Activated naive CD8-positive, alpha-beta T cell treated with anti-CD3 and anti-CD28 coated beads, Interleukin-2, amount 50 U/mL, for 24 hours (primary cell): ENCODE results near the gene SORL1-AS1.

Experiments
- ATAC-seq: fragments of 150-1000 bp; cut with Tn5 transposase; one replicate; pipeline ENCODE4 v1.10.0; 2021
- DNase-seq: peaks from one replicate; pipeline ENCODE4 v3.0.0; 2021
- H3K27ac Mint-ChIP-seq: one replicate; pipeline ENCODE4 v1.8.0; 2021; ENCODE audit warnings: mild to moderate bottlenecking, mixed read lengths
- H3K27me3 Mint-ChIP-seq: one replicate; pipeline ENCODE4 v1.8.0; 2021; ENCODE audit warnings: mixed read lengths
- H3K36me3 Mint-ChIP-seq: one replicate; pipeline ENCODE4 v1.8.0; 2021; ENCODE audit warnings: low read depth, mixed read lengths
- H3K4me1 Mint-ChIP-seq: one replicate; pipeline ENCODE4 v1.8.0; 2021; ENCODE audit warnings: mixed read lengths
- H3K4me3 Mint-ChIP-seq: one replicate; pipeline ENCODE4 v1.8.0; 2021; ENCODE audit warnings: mild to moderate bottlenecking, moderate library complexity, mixed read lengths
- H3K9me3 Mint-ChIP-seq: one replicate; pipeline ENCODE4 v1.8.0; 2021; ENCODE audit warnings: mixed read lengths

Gene SORL1-AS1

GRCh38 chr11:121451178-121451985 is 1.4 kb downstream of the SORL1-AS1 start:
- Mint-ChIP-seq H3K36me3 (peaks cover 3% of the 10 kb centered on the region), H3K4me3 (peak overlapping the region; percentile 97), H3K9me3 (no peaks in the 10 kb centered on the region), H3K27ac (peak overlapping the region; percentile 83), H3K4me1 (peaks cover 89% of the 10 kb centered on the region), H3K27me3 (no peaks in the 10 kb centered on the region)
- DNase-seq (no peak), ATAC-seq (no peak)

- peaks cover 89% of the 10 kb centered on the region for H3K4me1 Mint-ChIP-seq
Measured at GRCh38 chr11:121450401-121450800, 2.4 kb downstream of the SORL1-AS1 start.

GRCh38 chr11:121449626-121450025 is 3.1 kb downstream of the SORL1-AS1 start:
- no peaks in the 10 kb centered on the region for H3K9me3 Mint-ChIP-seq
- DNase-seq (no peak), ATAC-seq (peak; percentile 35)
- no peaks in the 10 kb centered on the region for H3K36me3 Mint-ChIP-seq
- H3K4me3 Mint-ChIP-seq = peak overlapping the region; percentile 41
- H3K27me3 Mint-ChIP-seq = no peaks in the 10 kb centered on the region
- peak overlapping the region; percentile 63 for H3K27ac Mint-ChIP-seq
- H3K4me1 Mint-ChIP-seq = peaks cover 87% of the 10 kb centered on the region

More at GRCh38 chr11:121450401-121450800, 2.4 kb downstream of the SORL1-AS1 start:
- no peak for DNase-seq
- peak overlapping the region; percentile 97 for H3K4me3 Mint-ChIP-seq
- H3K36me3 Mint-ChIP-seq = no peaks in the 10 kb centered on the region
- H3K9me3 Mint-ChIP-seq = no peaks in the 10 kb centered on the region
- ATAC-seq = no peak
- peak overlapping the region; percentile 83 for H3K27ac Mint-ChIP-seq
- H3K27me3 Mint-ChIP-seq = no peaks in the 10 kb centered on the region

GRCh38 chr11:121449123-121449522 is 3.6 kb downstream of the SORL1-AS1 start:
- Mint-ChIP-seq H3K4me3 (peak overlapping the region; percentile 41), H3K27ac (peak overlapping the region; percentile 63), H3K27me3 (no peaks in the 10 kb centered on the region), H3K9me3 (no peaks in the 10 kb centered on the region), H3K4me1 (peaks cover 86% of the 10 kb centered on the region), H3K36me3 (no peaks in the 10 kb centered on the region)
- DNase-seq (no peak), ATAC-seq (no peak)

DNA sequence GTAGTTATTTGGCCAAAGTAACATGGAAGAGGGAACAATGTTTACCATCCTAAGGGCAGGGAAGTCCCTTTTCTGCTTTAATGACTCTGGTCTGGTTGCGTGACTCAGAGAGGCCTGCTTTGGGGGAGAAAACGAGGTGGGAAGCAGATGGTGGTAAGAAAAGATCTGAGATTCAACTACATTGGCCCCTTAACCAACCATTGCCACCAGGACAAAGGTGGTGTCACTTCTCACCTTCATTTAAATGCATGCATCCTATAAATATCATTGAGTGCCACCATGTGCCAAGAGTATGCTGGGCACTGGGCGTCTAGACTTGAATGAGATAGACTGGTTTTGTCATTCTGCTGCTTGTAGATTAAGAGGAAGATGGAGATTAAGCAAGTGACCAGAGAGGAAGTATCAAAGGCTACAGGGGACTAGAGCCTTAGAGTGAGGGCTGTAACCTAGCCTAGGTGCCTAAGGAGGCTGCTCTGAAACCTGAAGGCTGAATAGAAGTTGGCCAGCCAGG is 4.3 kb downstream of the SORL1-AS1 start:
- no peaks in the 10 kb centered on the region for H3K9me3 Mint-ChIP-seq
- H3K27me3 Mint-ChIP-seq = no peaks in the 10 kb centered on the region
- peak overlapping the region; percentile 0 for H3K4me3 Mint-ChIP-seq
- peaks cover 84% of the 10 kb centered on the region for H3K4me1 Mint-ChIP-seq
- ATAC-seq = peak; percentile 27
- no peak for DNase-seq
- H3K27ac Mint-ChIP-seq = peak overlapping the region; percentile 63
- H3K36me3 Mint-ChIP-seq = no peaks in the 10 kb centered on the region

- Mint-ChIP-seq H3K9me3 (no peaks in the 10 kb centered on the region), H3K4me1 (peaks cover 79% of the 10 kb centered on the region), H3K36me3 (no peaks in the 10 kb centered on the region), H3K4me3 (no peak overlapping the region), H3K27me3 (no peaks in the 10 kb centered on the region), H3K27ac (peak overlapping the region; percentile 63)
- no peak for ATAC-seq
- DNase-seq = no peak
Measured at GRCh38 chr11:121448011-121448410, 4.8 kb downstream of the SORL1-AS1 start.

DNA sequence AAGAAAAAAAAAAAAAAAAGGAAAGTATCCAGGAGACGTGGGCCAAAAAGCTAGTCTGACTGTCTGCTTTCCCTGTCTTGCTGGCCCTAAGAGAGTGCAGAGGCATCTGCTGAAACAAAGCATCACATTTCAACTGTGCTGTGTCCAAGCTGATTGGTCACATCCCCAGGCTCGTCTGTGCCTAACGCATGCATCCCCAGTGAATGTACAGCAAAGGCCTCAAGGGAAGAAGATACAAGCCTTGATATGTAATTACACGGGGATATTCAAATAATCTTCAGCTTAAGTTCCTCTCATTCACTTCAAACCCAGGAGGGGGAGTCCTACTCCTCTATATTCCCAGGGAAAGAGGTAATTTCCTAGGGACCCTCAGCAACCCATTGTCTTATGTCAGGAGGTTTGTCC is 6.0 kb downstream of the SORL1-AS1 start:
- H3K27me3 Mint-ChIP-seq = no peaks in the 10 kb centered on the region
- peak overlapping the region; percentile 43 for H3K27ac Mint-ChIP-seq
- no peaks in the 10 kb centered on the region for H3K9me3 Mint-ChIP-seq
- DNase-seq (no peak), ATAC-seq (no peak)
- H3K4me1 Mint-ChIP-seq = peaks cover 74% of the 10 kb centered on the region
- H3K36me3 Mint-ChIP-seq = no peaks in the 10 kb centered on the region
- no peak overlapping the region for H3K4me3 Mint-ChIP-seq

GRCh38 chr11:121445071-121445768 is 7.5 kb downstream of the SORL1-AS1 start:
- Mint-ChIP-seq H3K27ac (peak overlapping the region; percentile 81), H3K27me3 (no peaks in the 10 kb centered on the region)
- no peak for ATAC-seq

GRCh38 chr11:121444526-121444925 is 8.2 kb downstream of the SORL1-AS1 start:
- H3K27me3 Mint-ChIP-seq = no peaks in the 10 kb centered on the region
- H3K4me1 Mint-ChIP-seq = peaks cover 57% of the 10 kb centered on the region
- no peaks in the 10 kb centered on the region for H3K36me3 Mint-ChIP-seq
- H3K4me3 Mint-ChIP-seq = no peak overlapping the region
- H3K27ac Mint-ChIP-seq = no peak overlapping the region
- no peak for ATAC-seq
- H3K9me3 Mint-ChIP-seq = no peaks in the 10 kb centered on the region
- DNase-seq = no peak

More at GRCh38 chr11:121445071-121445768, 7.5 kb downstream of the SORL1-AS1 start:
- no peak for DNase-seq
- H3K9me3 Mint-ChIP-seq = no peaks in the 10 kb centered on the region
- peak overlapping the region; percentile 2 for H3K4me3 Mint-ChIP-seq
- H3K36me3 Mint-ChIP-seq = no peaks in the 10 kb centered on the region
- peaks cover 64% of the 10 kb centered on the region for H3K4me1 Mint-ChIP-seq

- Mint-ChIP-seq H3K4me3 (no peak overlapping the region), H3K9me3 (no peaks in the 10 kb centered on the region), H3K36me3 (peaks cover 4% of the 10 kb centered on the region), H3K27me3 (no peaks in the 10 kb centered on the region), H3K4me1 (peaks cover 50% of the 10 kb centered on the region), H3K27ac (peak overlapping the region; percentile 57)
- DNase-seq = no peak
- ATAC-seq = no peak
Measured at GRCh38 chr11:121443688-121444275, 9.0 kb downstream of the SORL1-AS1 start.

DNA sequence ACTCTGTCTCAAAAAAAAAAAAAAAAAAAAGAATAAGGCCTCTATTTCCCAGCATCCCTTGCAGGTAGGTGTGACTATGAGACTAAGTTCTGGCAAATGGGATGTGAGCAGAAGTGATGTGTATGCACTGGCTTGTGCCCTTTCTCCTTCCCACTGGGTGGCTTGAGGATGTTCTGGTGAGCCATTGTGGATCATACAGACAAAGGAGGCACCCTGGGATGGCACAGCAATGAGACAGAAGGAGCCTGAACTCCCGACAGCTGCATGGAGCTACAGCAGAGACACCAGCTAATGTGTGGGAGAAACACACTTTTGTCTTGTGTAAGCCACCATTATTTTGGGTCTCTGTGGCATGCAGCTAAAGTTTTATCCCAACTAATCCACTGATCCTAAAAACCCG is 11.2 kb downstream of the SORL1-AS1 start:
- no peak overlapping the region for H3K4me3 Mint-ChIP-seq

GRCh38 chr11:121439759-121440158 is 13.0 kb downstream of the SORL1-AS1 start:
- Mint-ChIP-seq H3K27me3 (no peaks in the 10 kb centered on the region), H3K36me3 (peaks cover 5% of the 10 kb centered on the region), H3K4me3 (no peak overlapping the region), H3K9me3 (no peaks in the 10 kb centered on the region), H3K4me1 (peaks cover 46% of the 10 kb centered on the region), H3K27ac (no peak overlapping the region)
- no peak for ATAC-seq
- DNase-seq = no peak

More for the DNA sequence above, 11.2 kb downstream of the SORL1-AS1 start:
- Mint-ChIP-seq H3K9me3 (no peaks in the 10 kb centered on the region), H3K36me3 (peaks cover 5% of the 10 kb centered on the region), H3K4me1 (peaks cover 45% of the 10 kb centered on the region), H3K27me3 (no peaks in the 10 kb centered on the region), H3K27ac (no peak overlapping the region)
- DNase-seq (no peak), ATAC-seq (no peak)

DNA sequence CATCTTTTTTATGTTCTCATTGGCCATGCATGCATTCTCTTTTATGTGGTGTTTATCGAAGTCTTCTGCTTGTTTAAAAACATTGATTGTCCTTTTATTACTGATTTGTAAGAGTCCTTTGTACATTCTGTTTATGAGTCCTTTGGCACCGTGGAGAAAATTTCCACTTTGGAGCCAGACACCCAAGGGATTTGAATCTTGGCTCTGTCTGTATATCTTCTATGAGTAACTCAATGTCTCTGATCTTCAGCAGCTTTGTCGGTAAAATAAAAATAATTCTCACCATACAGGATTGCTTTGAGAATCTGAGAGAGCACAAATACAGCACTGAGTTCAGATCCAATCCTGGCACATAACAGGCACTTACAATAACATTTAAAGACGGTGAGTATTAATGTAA is 13.4 kb downstream of the SORL1-AS1 start:
- Mint-ChIP-seq H3K27ac (no peak overlapping the region), H3K36me3 (peaks cover 5% of the 10 kb centered on the region), H3K9me3 (no peaks in the 10 kb centered on the region), H3K27me3 (no peaks in the 10 kb centered on the region), H3K4me3 (no peak overlapping the region), H3K4me1 (peaks cover 47% of the 10 kb centered on the region)
- DNase-seq (no peak), ATAC-seq (no peak)

- H3K4me3 Mint-ChIP-seq = no peak overlapping the region
- H3K4me1 Mint-ChIP-seq = peaks cover 40% of the 10 kb centered on the region
- no peaks in the 10 kb centered on the region for H3K9me3 Mint-ChIP-seq
- peaks cover 5% of the 10 kb centered on the region for H3K36me3 Mint-ChIP-seq
- H3K27ac Mint-ChIP-seq = no peak overlapping the region
- ATAC-seq = no peak
- DNase-seq = no peak
- no peaks in the 10 kb centered on the region for H3K27me3 Mint-ChIP-seq
Measured at GRCh38 chr11:121437686-121438078, 15.1 kb downstream of the SORL1-AS1 start.
